HuH-7 (cell line): ENCODE results near the gene LARP4.

Experiments
- DNase-seq: peaks from one replicate; pipeline ENCODE4 v3.0.0; 2011; ENCODE audit warnings: low spot score

LARP4 gene

DNA sequence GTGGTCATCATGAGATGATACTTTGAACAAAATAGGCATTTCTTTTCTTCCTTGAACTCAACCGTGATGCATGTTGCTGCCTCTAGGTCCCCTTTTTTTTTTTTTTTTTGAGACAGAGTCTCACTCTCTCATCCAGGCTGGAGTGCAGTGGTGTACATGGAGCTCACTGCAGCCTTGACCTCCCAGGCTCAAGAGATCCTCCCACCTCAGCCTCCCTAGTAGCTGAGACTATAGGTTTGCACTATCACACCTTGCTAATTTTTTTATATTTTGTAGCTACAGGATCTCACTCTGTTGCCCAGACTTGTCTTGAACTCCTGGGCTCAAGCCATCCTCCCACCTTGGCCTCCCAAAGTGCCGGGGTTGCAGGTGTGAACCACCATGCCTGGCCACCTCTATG, 124.7 kb downstream of the LARP4 start:
- no peak for DNase-seq

DNA sequence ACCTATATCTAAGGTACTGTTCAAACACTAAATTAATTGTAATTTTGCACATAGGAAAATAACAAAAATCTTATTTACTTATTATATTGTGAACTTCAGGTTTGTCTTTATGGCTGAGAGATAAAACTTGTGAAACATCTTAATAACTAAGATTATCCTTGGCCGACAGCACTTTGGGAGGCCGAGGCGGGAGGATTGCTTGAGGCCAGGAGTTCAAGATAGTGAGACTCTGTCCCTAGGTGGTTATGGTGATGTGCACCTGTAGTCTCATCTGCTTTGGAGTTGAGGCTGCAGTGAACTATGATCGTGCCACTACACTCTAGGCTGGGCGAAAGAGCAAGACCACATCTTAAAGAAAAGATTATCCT, 126.7 kb downstream of the LARP4 start:
- DNase-seq = no peak

GRCh38 chr12:50528800-50529199, 128.1 kb downstream of the LARP4 start:
- no peak for DNase-seq

DNA sequence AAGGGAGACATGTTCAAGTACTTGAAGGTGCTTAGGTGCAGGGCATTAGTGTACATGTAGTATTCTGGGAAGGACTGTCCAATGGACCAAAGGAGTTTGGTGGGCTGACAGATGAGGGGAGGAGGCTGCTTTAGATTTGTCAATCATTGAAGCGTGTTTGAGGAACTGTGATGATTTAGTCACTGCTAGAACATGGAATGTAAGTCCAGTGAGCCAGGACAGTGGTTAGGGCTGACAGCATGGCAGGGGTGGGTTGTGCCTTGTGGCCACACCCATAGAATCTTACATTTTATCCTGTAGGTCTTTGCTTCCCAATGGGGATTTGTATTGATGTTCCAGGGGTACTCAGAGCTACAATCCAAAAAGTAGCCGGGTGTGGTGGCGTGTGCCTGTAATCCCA, 128.7 kb downstream of the LARP4 start:
- DNase-seq = no peak
